GM12878 (cell line): ENCODE results near the gene MYO18B. TPM values are rescaled to one million over a fixed set of nuclear protein-coding genes. Genes with fewer than 3 reads are reported as not detected.

Experiments
- ATAC-seq: fragments of 200-7000 bp; cut with Tn5 transposase; 3 replicates; pipeline ENCODE4 v1.9.1; 2020; ENCODE audit warnings: mild to moderate bottlenecking, moderate library complexity
- BruUV-seq: library from RNA; stranded (reverse); fragments of 400-500 nt; replicated peaks from 2 replicates; lab custom pipeline; 2021; lab: Mats Ljungman, UMichigan
- CTCF ChIA-PET: fragments of 300-600 bp; sonication (Branson Sonifier 250); formaldehyde crosslinking; extraction: SDS; loops from one replicate; lab custom pipeline; 2021; ENCODE audit warnings: inconsistent platforms; lab: Yijun Ruan, JAX
- POLR2A ChIA-PET: fragments of 350-600 bp; formaldehyde crosslinking; extraction: SDS; loops from one replicate; lab custom pipeline; 2021; ENCODE audit warnings: inconsistent platforms; lab: Charles Lee
- RAD21 ChIA-PET: fragments of 300-600 bp; sonication (Branson Sonifier 250); formaldehyde crosslinking; loops from one replicate; lab custom pipeline; 2023; ENCODE audit warnings: antibody characterized with exemption; ENCODE audit not compliant: unreplicated experiment; lab: Charles Lee
- SMC1A ChIA-PET: fragments of 300-600 bp; sonication (Branson Sonifier 250); formaldehyde crosslinking; loops from one replicate; lab custom pipeline; 2023; ENCODE audit not compliant: unreplicated experiment, uncharacterized antibody; lab: Charles Lee
- DNase-seq: peaks from one replicate; pipeline ENCODE4 v3.0.0-alpha.2; 2011; ENCODE audit warnings: low read depth, low spot score
- FAIRE-seq: peaks from 3 replicates; lab custom pipeline; 2011; peaks lifted over from hg19 to GRCh38; lab: Jason Lieb, UNC
- H2AFZ ChIP-seq: 2 replicates; pipeline ENCODE4 v1.6.0; 2011; ENCODE audit warnings: low read depth, low read length, control low read depth; ENCODE audit not compliant: control insufficient read depth
- H3K27ac ChIP-seq: 2 replicates; pipeline ENCODE4 v1.5.1; 2011; ENCODE audit warnings: control low read depth; ENCODE audit not compliant: control insufficient read depth, insufficient read depth
- H3K27me3 ChIP-seq, 2 experiments: replicated peaks in 1 of 2; 2 replicates each; pipeline versions ENCODE4 v1.6.0 to v1.6.1; 2011; ENCODE audit warnings: low read length in 1 of 2; ENCODE audit not compliant: control insufficient read depth in 2 of 2, insufficient read depth in 2 of 2
- H3K36me3 ChIP-seq, 2 experiments: 2 replicates each; pipeline ENCODE4 v1.5.1; 2011; ENCODE audit warnings: low read length in 1 of 2; ENCODE audit not compliant: control insufficient read depth in 2 of 2, insufficient read depth in 2 of 2
- H3K4me1 ChIP-seq: 2 replicates; pipeline ENCODE4 v1.6.1; 2011; ENCODE audit warnings: mild to moderate bottlenecking, low read length, moderate library complexity, mixed read lengths; ENCODE audit not compliant: control insufficient read depth, insufficient read depth
- H3K4me2 ChIP-seq: 2 replicates; pipeline ENCODE4 v1.6.0; 2011; ENCODE audit warnings: control low read depth; ENCODE audit not compliant: control insufficient read depth, insufficient read depth
- H3K4me3 ChIP-seq: fragments of 200-600 bp; sonication (generic); 2 replicates; pipeline ENCODE4 v1.5.1; 2016
- H3K79me2 ChIP-seq: 2 replicates; pipeline ENCODE4 v1.6.0; 2011; ENCODE audit warnings: low read length; ENCODE audit not compliant: control insufficient read depth, insufficient read depth
- H3K9ac ChIP-seq: 2 replicates; pipeline ENCODE4 v1.8.0; 2011; ENCODE audit warnings: low read length, control low read depth, mixed read lengths; ENCODE audit not compliant: control insufficient read depth, insufficient read depth
- H3K9me3 ChIP-seq: replicated peaks from 3 replicates; pipeline ENCODE4 v1.5.1; 2011; ENCODE audit warnings: mild to moderate bottlenecking, low read length; ENCODE audit not compliant: control insufficient read depth, insufficient read depth
- H4K20me1 ChIP-seq: 2 replicates; pipeline ENCODE4 v1.6.0; 2011; ENCODE audit not compliant: control insufficient read depth, insufficient read depth
- HSF1 ChIP-seq: fragments of 150-350 bp; IDR thresholded peaks from 2 replicates; pipeline ENCODE4 v1.6.1; 2014; ENCODE audit warnings: mild to moderate bottlenecking, low read depth, low read length
- NFYB ChIP-seq: IDR thresholded peaks from 2 replicates; pipeline ENCODE4 v1.6.1; 2011; ENCODE audit warnings: low read depth, mild to moderate bottlenecking, low read length, improper control_type of control experiment, moderate library complexity; ENCODE audit not compliant: insufficient read depth
- NR2F1 ChIP-seq: fragments of 450-650 bp; conservative IDR thresholded peaks from 2 replicates; pipeline ENCODE4 v1.6.1; 2017; ENCODE audit warnings: mild to moderate bottlenecking
- STAT1 ChIP-seq: fragments of 450-650 bp; conservative IDR thresholded peaks from 2 replicates; pipeline ENCODE4 v1.6.1; 2014; ENCODE audit warnings: antibody characterized with exemption, mild to moderate bottlenecking
- ZNF274 ChIP-seq: IDR thresholded peaks from one replicate; pipeline ENCODE4 v1.8.0; 2011; ENCODE audit not compliant: insufficient read length, insufficient read depth
- WGBS: methylation state at CpG from one replicate; pipeline ENCODE4 v1.1.6; 2016; ENCODE audit warnings: low lambda C conversion rate; ENCODE audit not compliant: insufficient replicate concordance, insufficient coverage; ENCODE audit errors: missing lambda C conversion rate; 5-methylcytosine and 5-hydroxymethylcytosine counted together
- in situ Hi-C: fragments of 300-500 bp; cut with MboI; formaldehyde crosslinking; loops from 9 replicates; pipeline ENCODE4 v1.14.3; 2018; ENCODE audit warnings: mixed read lengths
- intact Hi-C: fragments of 100-400 bp; cut with micrococcal nuclease; formaldehyde crosslinking; loops from one replicate; pipeline ENCODE4 v1.14.2; 2022; ENCODE audit not compliant: unreplicated experiment
- polyA plus RNA-seq, 11 experiments: library from polyadenylated mRNA; depleted of rRNA in 4 of 11; unstranded in 6 of 11; stranded (reverse) in 5 of 11; fragments of >200 nt; fragmentation: Nextera tagmentation in 4 of 11; fragmentation: Illumina TruSeq in 1 of 11; extraction: Ambion mirVana in 4 of 11; extraction: Trizol in 1 of 11; gene quantifications; 1 replicate in 1 of 11; 2 replicates in 10 of 11; pipeline versions ENCODE4 v1.2.1 to v1.2.3, GENCODE V29; 2011 to 2016; ENCODE audit warnings: inconsistent platforms in 2 of 11, missing spikeins in 2 of 11, low read depth in 1 of 11
- total RNA-seq, 4 experiments: library from RNA; depleted of rRNA in 3 of 4; stranded (reverse); fragments of >200 nt in 3 of 4; fragmentation: Illumina TruSeq in 1 of 4; extraction: Trizol in 1 of 4; gene quantifications; 2 replicates each; pipeline versions ENCODE4 v1.2.1 to v1.2.3, GENCODE V29; 2013 to 2021
- TF ChIP-seq, protein P1 (sequence below), 3 experiments: IDR thresholded peaks in 2 of 3; conservative IDR thresholded peaks in 1 of 3; 2 replicates each; pipeline ENCODE4 v1.5.1; 2011; ENCODE audit warnings: low read depth in 3 of 3, low read length in 3 of 3, mild to moderate bottlenecking in 3 of 3, control low read depth in 2 of 3, moderate library complexity in 2 of 3, inconsistent platforms in 1 of 3, mixed read lengths in 1 of 3; ENCODE audit not compliant: control insufficient read depth in 2 of 3, insufficient read depth in 1 of 3; ENCODE audit errors: extremely low read depth in 1 of 3
- TF ChIP-seq, protein P2 (sequence below): fragments of 450-650 bp; IDR thresholded peaks from 2 replicates; pipeline ENCODE4 v1.6.1; 2016; ENCODE audit warnings: mild to moderate bottlenecking

Gene MYO18B
- total and polyA plus RNA-seq, 10 of the 15 experiments (the other 5 are each of a cell fraction or from before 2014, with no cell fraction given) = 0.05 to 2.1 (median 0.51) TPM; not detected in 1

GRCh38 chr22:25902402-25902801 lies 160.4 kb downstream of the MYO18B start (continued):
- TF ChIP-seq ZNF274 = no peak
- TF ChIP-seq STAT1 = no peak
- TF ChIP-seq NR2F1 = no peak
- TF ChIP-seq HSF1 = no peak

- Histone ChIP-seq H3K36me3 (no peaks in the 10 kb centered on the region), H3K27ac (no peak overlapping the region), H4K20me1 (no peaks in the 10 kb centered on the region), H3K9ac (no peak overlapping the region), H3K9me3 (peaks cover 2% of the 10 kb centered on the region; the same call in 2 of the 3 replicates), H3K27me3 (no peaks in the 10 kb centered on the region; a peak in 2 of 4 replicates), H2AFZ (no peak overlapping the region), H3K4me1 (no peaks in the 10 kb centered on the region), H3K4me3 (no peak overlapping the region), H3K79me2 (no peaks in the 10 kb centered on the region), H3K4me2 (no peak overlapping the region)
- ChIA-PET SMC1A (interaction anchor here (0.8 to 2.7 kb wide), 6 partner anchors 46 to 269 kb away, joined by 3 to 5 read pairs (median 3); no protein-coding TSS in a partner anchor), RAD21 (no interaction called here), CTCF (interaction anchor here (0.6 to 2.5 kb wide), 9 partner anchors 16 to 514 kb away, joined by 3 to 11 read pairs (median 4); no protein-coding TSS in a partner anchor), POLR2A (no interaction called here)
- FAIRE-seq (no peak), ATAC-seq (no peak), DNase-seq (no peak)
- TF ChIP-seq, protein P1, sequence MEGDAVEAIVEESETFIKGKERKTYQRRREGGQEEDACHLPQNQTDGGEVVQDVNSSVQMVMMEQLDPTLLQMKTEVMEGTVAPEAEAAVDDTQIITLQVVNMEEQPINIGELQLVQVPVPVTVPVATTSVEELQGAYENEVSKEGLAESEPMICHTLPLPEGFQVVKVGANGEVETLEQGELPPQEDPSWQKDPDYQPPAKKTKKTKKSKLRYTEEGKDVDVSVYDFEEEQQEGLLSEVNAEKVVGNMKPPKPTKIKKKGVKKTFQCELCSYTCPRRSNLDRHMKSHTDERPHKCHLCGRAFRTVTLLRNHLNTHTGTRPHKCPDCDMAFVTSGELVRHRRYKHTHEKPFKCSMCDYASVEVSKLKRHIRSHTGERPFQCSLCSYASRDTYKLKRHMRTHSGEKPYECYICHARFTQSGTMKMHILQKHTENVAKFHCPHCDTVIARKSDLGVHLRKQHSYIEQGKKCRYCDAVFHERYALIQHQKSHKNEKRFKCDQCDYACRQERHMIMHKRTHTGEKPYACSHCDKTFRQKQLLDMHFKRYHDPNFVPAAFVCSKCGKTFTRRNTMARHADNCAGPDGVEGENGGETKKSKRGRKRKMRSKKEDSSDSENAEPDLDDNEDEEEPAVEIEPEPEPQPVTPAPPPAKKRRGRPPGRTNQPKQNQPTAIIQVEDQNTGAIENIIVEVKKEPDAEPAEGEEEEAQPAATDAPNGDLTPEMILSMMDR (IDR thresholded peaks at IDR 0.05 in 2 of 3, conservative IDR thresholded peaks at IDR 0.05 in 1 of 3; ENCODE audit: control insufficient read depth in 2 of 3, extremely low read depth in 1 of 3, insufficient read depth in 1 of 3, low read depth in 3 of 3, low read length in 3 of 3) = peak; percentile 16 to 40 (median 29); a peak in 3 of 6 replicates
- no peak for TF ChIP-seq NFYB
- TF ChIP-seq, protein P2, sequence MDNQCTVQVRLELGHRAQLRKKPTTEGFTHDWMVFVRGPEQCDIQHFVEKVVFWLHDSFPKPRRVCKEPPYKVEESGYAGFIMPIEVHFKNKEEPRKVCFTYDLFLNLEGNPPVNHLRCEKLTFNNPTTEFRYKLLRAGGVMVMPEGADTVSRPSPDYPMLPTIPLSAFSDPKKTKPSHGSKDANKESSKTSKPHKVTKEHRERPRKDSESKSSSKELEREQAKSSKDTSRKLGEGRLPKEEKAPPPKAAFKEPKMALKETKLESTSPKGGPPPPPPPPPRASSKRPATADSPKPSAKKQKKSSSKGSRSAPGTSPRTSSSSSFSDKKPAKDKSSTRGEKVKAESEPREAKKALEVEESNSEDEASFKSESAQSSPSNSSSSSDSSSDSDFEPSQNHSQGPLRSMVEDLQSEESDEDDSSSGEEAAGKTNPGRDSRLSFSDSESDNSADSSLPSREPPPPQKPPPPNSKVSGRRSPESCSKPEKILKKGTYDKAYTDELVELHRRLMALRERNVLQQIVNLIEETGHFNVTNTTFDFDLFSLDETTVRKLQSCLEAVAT = no peak
- 18% methylated on average over 6 of the region's 6 CpGs for WGBS
- in situ Hi-C loops (no loop called here), intact Hi-C loops (no loop called here)
- BruUV-seq = no TSS peak
Measured at GRCh38 chr22:25903294-25903693, 161.3 kb downstream of the MYO18B start.
